Glomerular visceral epithelial cell (primary cell): ENCODE measurements around the gene IL3RA.

Experiments
- DNase-seq: peaks from one replicate; pipeline ENCODE4 v3.0.0-alpha.2; 2016; ENCODE audit errors: extremely low spot score

Gene IL3RA

GRCh38 chrX:1384658-1385252, 48.2 kb downstream of the IL3RA start:
- no peak for DNase-seq

GRCh38 chrX:1385253-1386223, 49.0 kb downstream of the IL3RA start:
- DNase-seq, result no peak

DNA sequence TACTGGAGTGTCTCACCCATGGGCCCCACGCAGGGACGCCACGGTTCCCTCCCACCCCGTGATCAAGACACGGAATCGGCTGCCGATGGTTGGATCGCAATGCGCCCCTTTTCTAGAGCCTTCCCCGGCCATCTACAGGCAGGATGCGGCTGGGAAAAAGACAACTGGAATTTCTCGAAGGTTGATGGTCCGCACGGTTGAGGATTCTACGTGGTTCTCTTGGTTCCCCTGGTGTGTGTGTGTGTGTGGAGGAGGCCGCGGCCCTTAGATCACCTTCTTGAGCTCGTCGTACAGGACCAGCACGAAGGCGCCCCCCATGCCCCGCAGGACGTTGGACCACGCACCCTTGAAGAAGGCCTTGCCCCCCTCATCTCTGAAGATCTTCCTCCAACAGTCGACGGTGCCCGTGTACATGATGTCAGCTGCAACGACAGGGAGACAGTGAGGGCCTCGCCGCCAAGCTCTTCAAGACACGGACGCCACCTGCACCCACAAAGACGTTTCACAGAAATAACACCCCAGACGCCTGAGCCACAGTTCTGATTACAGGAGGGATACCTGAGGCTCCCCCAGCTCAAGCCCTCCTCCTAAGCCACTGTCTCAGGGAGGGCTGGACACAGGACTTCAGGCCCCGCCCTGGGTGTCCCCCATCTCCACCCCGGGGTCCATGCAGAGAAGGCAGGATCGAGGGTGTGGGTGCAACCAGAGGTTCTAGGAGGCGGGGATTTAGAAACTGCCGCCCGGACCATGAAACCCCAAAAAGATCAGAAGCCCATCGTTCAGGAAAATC, 49.9 kb downstream of the IL3RA start:
- DNase-seq, result no peak

GRCh38 chrX:1387141-1387776, 50.7 kb downstream of the IL3RA start:
- DNase-seq, result no peak

GRCh38 chrX:1388651-1389050, 52.1 kb downstream of the IL3RA start:
- no peak for DNase-seq

DNA sequence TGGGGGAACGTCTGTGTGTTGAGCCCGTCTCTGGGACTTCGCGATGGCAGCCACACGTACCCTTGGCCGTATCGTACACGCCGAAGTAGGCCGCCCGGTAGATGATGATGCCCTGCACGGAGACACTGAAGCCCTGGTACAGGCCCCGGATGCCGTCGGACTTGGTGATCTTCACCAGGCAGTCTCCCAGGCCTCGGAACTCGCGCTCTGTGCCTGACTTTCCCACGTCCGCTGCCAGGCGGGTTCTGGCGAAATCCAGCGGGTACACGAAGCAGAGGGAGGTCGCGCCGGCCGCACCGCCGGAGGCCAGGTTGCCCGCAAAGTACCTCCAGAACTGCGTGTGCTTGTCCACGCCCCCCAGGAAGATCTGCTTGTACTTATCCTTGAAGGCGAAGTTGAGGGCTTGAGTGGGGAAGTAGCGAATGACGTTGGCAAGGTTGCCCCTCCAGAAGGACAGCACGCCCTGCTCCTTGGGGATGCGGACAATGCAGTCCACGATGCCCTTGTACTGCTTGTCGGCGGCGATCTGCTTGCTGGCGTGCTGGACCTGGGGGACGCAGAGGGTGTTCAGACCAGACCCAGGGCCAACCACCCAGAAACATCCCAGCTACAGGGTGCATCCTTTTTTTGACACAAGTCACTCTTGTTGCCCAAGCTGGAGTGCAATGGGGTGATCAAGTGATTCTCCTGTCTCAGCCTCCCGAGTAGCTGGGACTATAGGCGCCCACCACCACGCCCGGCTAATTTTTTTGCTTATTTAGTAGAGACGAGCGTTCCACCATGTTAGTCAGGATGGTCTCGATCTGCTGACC, 52.8 kb downstream of the IL3RA start:
- no peak for DNase-seq

DNA sequence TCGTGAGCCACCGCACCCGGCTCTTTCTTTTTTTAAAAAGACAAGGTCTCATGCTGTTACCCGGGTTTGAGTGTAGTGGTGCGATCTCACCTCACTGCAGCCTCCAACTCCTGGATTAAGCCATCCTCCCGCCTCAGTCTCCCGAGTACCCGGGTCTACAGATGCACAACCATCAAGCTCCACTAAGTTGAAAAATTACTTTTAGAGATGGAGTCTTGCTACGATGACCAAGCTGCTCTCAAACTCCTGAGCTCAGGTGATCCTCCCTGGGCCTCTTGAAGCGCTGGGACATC, 53.4 kb downstream of the IL3RA start:
- DNase-seq, result no peak

GRCh38 chrX:1390621-1391369, 54.2 kb downstream of the IL3RA start:
- DNase-seq, result no peak

GRCh38 chrX:1391370-1391706, 54.8 kb downstream of the IL3RA start:
- peak; percentile 94 for DNase-seq

DNA sequence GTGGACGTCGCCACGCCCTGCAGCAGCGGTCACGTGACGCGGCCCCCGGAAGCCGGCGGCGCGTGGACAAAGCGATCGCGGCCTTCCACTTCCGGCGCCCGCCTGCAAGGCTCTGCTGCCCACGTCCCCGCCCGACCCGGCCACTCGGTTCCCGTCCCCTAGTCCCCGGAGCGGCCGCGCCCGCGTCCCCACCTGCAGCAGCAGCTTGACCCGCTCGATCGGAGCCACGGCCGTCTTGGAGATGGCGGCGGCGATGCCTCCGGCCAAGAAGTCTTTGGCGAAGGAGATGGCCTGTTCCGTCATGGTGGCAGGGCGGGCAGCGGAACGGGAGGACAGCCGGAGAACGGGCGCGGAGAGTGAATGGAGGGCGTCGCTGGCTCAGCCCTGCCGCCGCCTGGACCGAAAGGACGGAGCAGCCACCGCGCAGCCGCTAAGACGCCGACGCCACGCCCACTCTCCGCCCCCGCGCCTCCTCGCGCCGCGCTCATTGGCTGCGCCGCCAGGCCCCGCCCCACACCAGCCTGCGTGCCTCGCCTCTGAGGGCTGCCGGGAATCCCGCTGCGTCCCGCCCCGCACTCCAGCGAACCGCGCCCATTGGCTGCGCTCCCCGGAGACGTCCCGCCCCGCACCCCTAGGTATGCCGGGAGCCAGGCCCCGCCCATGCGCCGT, 55.3 kb downstream of the IL3RA start, which contains the start of gene SLC25A6:
SLC25A6 (minus strand) TSS at position 407 of the 669 bp plus-strand sequence; CDS start at position 303, 104 bp downstream.
- peak; percentile 98 for DNase-seq

DNA sequence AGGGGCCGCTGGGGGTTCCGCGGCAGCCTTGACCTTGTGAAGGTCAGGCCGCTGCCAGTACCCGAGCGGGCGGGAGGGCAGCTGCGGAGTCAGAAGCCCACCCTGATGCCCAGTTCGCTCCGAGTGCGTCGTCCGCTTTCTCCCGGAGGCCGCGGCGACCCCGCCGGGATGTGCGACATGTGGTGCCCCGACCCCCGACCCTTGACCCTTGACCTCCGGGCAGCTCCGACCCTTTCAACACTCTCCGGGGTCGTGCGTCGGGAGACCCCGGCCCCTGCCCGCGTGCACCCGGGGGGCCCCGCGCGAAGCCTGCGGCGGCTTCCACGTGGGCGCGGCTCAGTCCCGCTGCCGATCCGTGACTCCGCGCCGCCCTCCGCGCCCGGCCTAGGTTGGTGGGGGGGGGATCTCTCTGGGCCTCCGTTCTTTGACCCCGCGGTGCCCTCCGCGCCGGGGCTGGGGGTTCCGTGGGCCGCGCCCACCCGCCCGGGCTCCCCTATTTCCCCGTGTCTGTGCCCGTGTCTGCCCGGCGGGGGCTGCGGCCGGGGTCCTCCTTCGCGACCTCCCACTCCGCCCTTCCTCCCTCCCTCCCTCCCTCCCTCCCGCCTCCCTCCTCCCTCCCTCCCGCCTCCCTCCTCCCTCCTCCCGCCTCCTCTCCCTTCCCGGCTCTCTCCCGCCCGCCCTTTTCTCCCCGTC, 55.9 kb downstream of the IL3RA start:
- DNase-seq, result peak; percentile 78

DNA sequence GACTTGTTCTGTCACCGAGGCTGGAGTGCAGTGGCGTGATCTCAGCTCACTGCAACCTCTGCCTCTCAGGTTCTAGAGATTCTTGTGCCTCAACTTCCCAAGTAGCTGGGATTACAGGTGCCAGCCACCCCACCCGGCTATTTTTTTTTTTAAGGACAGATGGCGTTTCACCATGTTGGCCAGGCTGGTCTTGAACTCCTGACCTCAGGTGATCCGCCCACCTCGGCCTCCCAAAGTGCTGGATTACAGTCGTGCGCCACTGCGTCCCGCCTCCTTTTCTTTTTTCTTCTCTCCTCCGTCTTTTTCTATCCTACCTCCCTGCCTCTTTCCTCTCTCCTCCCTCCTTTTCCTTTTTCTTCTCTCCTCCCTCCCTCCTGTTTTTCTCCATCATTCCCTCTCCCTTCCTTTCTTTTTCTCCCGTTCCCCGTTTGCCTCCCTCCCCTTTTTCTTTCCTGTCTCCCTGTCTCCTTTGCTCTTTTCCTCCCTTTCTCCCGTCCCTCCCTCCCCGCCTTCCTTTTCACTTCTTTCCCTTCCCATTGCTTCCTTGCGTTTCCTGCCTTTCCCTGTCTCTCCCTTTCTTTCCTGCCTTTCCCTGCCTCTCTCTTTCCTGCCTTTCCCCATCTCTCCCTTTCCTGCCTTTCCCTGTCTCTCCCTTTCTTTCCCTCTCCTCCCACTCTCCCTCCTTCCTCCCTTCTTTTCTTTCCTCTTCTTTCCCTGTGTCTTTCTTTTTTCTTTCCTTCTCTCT, 57.5 kb downstream of the IL3RA start:
- DNase-seq, result no peak

- no peak for DNase-seq
Measured at GRCh38 chrX:1394731-1395501, 58.3 kb downstream of the IL3RA start.

DNA sequence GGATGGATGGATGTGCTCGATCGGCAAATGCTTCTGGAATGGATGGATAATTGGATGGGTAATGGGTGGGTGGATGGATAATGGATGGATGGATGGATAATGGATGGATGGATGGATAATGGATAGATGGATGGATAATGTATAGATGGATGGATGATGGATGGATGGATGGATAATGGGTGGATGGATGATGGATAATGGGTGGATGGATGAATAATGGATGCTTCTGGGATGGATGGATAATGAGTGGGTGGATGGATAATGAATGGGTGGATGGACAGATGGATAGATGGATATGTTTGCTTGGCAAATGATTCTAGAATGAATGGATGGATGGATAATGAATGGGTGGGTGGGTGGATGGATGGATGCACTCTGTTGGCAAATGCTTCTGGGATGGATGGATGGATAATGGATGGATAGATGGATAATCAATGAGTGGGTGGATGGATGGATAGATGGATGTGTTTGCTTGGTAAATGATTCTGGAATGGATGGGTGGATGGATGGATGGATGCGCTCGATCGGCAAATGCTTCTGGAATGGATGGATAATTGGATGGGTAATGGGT, 59.1 kb downstream of the IL3RA start:
- DNase-seq, result no peak

DNA sequence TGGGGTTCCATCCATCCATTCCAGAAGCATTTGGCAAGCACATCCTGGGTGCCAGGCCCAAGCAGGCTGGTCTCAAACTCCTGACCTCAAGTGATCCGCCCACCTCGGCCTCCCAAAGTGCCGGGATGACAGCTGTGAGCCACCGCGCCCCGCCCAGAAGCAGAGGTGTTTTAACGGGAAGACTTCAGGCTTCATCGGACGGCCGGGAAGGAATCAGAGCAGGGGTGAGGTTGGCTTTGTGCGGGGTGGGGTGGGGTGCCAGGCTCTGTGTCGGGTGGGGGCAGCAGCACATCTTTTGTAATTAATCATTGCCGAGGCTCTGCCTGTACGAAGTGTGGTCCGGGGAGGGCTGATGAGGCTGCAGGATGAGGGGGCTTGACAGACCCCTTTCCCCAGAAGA, 60.4 kb downstream of the IL3RA start:
- no peak for DNase-seq

- DNase-seq, result no peak
Measured at GRCh38 chrX:1397441-1398270, 61.1 kb downstream of the IL3RA start.
